Hematopoietic multipotent progenitor cell treated with erythropoietin and hydrocortisone succinate and interleukin-3 and kit ligand, for 6 days (in vitro differentiated cells): Measurements from ENCODE around the gene HK3.
A peak's percentile ranks its signal among the peaks of the same experiment; 100 is the strongest.

ENCODE experiments used
- DNase-seq: peaks from one replicate; pipeline ENCODE4 v3.0.0-alpha.2; 2015

Gene HK3

GRCh38 chr5:176899296-176899891 lies at the start of gene HK3:
Gene HK3 (minus strand): TSS chr5:176899346. CDS start chr5:176896159, 3,187 bp downstream.
- DNase-seq = peak; percentile 66

- DNase-seq = no peak
Measured at GRCh38 chr5:176948458-176948857, 49.3 kb upstream of the HK3 start.

GRCh38 chr5:176947847-176948246 lies 48.7 kb upstream of the HK3 start:
- DNase-seq = no peak

- no peak for DNase-seq
Measured at GRCh38 chr5:176944268-176944667, 45.1 kb upstream of the HK3 start.

- no peak for DNase-seq
Measured at GRCh38 chr5:176943816-176944215, 44.7 kb upstream of the HK3 start.

- DNase-seq = peak; percentile 57
Measured at GRCh38 chr5:176941951-176942350, 42.8 kb upstream of the HK3 start.

GRCh38 chr5:176938472-176938871 lies 39.3 kb upstream of the HK3 start:
- no peak for DNase-seq

- no peak for DNase-seq
Measured at GRCh38 chr5:176935017-176935416, 35.9 kb upstream of the HK3 start.

GRCh38 chr5:176934309-176934930 lies 35.3 kb upstream of the HK3 start:
- DNase-seq = no peak

GRCh38 chr5:176929654-176930053 lies 30.5 kb upstream of the HK3 start:
- DNase-seq = peak; percentile 29

GRCh38 chr5:176927562-176927961 lies 28.4 kb upstream of the HK3 start:
- DNase-seq = no peak

- no peak for DNase-seq
Measured at GRCh38 chr5:176922817-176923216, 23.7 kb upstream of the HK3 start.

GRCh38 chr5:176921714-176922113 lies 22.6 kb upstream of the HK3 start:
- no peak for DNase-seq

- DNase-seq = no peak
Measured at GRCh38 chr5:176918613-176919012, 19.5 kb upstream of the HK3 start.

GRCh38 chr5:176916337-176916736 lies 17.2 kb upstream of the HK3 start:
- no peak for DNase-seq

- DNase-seq = no peak
Measured at GRCh38 chr5:176915906-176916305, 16.8 kb upstream of the HK3 start.

GRCh38 chr5:176912115-176912514 lies 13.0 kb upstream of the HK3 start:
- no peak for DNase-seq

GRCh38 chr5:176908675-176909368 lies 9.7 kb upstream of the HK3 start:
- peak; percentile 36 for DNase-seq

GRCh38 chr5:176906796-176907195 lies 7.7 kb upstream of the HK3 start:
- DNase-seq = no peak

GRCh38 chr5:176906126-176906525 lies 7.0 kb upstream of the HK3 start:
- no peak for DNase-seq

- DNase-seq = no peak
Measured at GRCh38 chr5:176904276-176904675, 5.1 kb upstream of the HK3 start.

- no peak for DNase-seq
Measured at GRCh38 chr5:176902911-176903664, 3.9 kb upstream of the HK3 start.

- DNase-seq = no peak
Measured at GRCh38 chr5:176902102-176902814, 3.1 kb upstream of the HK3 start.
